Measurements from ENCODE around the gene HS6ST2.

Gene HS6ST2

DNA sequence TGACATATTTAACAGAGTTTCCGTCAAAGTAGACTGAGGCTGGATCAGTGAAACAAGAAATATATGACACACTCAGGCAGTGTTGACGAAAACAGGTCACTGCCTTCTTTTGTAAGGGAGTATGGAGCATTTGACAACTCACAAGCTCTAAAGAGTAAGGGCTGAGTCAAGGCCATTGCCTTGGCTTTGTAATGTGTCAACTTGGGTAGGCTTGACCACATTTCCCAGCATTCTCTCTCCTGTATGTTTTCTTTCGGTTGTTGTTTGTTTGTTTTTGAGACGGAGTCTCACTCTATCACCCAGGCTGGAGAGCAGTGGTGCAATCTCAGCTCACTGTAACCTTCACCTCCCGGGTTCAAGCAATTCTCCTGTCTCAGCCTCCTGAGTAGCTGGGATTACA is 344.6 kb downstream of the HS6ST2 start:
- no peak for DNase-seq (ENCODE audit: low read depth)

DNA sequence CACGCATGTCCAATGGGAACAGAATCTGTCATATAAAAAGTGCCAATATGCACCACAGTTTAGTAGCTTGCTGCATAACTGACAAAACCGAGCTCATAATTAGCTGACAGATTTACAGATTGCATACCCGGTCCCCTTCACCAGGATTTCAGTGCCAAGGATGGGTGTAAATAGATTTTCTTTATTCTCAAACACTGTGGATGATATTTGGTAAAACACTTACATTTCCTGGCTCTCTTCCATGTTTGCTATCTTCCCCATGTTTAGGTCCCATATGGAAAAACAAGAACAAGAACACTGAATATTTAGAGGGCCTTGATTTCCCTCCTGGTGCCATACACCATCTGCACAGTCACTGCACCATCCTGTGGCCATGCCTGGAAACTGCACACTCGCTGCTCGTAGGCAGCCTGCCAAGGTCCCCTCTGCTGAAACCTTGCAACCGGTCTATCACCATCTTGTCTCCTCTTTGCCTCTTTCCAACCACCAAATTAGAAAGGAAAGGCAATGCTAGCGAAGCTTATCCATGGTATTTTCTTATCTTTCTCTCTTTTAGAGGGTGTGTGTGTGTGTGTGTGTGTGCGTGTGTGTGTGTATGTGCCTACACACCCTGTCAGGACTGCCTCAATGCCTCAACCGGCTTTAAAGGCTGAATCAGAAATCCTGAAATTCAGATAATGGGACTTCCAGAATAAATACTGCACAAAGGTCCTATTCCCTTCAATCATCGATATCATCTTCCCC is 345.4 kb downstream of the HS6ST2 start:
- DNase-seq (ENCODE audit: low read depth) = no peak

DNA sequence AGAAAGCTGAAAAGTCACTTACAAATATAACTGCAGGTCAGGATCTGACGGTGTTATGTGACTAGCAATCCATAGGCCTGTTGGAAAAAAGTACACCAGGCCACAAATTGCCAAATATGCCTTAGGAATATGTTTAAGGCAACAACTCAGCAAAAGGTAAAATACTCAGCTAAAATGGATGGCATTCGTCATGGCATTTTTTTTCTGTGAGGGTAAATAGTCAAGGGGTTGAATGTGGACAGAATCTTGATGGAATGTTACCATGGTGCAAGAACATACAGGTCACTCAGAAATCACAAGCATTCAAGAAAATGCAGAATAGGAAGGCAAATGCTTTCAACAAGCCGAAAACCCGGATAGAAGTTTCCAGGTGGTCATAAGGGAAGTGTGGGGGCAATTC is 347.9 kb downstream of the HS6ST2 start:
- no peak for DNase-seq (ENCODE audit: low read depth)

DNA sequence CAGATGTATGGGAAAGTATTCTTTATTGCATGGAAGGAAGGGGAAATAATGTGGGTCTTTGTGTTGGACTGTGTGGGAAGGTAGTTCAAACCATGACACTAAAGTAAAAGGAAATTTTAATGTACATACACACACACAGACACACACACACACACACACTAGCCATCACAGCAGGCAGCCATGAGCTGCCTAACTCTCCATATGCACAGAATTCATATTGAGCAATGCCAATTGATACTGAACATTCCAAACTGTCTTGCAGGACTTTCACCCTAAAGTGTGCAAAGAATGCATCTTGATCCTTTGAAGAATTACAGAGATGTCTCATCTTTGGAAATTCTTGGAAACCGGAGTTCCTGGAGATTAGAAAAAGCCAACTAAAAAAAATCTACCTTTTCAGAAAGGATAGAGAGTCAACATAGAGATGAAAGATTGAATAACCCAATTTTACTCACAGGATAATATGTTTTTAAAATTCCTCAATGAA is 349.0 kb downstream of the HS6ST2 start:
- no peak for DNase-seq (ENCODE audit: low read depth)

DNA sequence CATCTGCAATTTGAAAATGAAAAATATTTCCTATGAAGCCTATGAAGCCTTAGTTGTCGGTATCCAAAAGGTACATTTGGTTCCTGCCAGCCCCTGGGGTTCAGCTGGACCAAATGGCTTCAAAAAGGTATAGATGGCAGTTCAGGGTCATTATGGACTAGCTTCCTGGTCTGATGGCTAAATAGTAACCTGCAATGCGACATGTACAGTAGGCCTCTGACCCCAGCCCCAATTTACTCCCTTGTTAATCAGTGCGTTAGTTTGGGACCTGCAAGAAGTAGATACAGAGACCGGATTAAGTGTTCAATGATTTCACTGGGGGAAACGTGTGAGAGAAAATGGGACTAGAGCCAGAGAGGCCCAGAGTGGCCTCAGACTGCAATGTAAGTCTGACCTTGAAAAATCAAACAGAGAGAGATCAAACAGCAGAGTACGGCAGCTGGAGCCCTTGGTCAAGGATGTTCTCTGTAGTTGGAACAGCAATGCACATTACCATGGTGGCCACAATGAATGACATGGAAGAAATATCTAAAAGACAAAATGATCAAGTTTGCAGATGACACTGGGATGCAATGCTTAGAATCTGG is 354.6 kb downstream of the HS6ST2 start:
- no peak for DNase-seq (ENCODE audit: low read depth)

DNA sequence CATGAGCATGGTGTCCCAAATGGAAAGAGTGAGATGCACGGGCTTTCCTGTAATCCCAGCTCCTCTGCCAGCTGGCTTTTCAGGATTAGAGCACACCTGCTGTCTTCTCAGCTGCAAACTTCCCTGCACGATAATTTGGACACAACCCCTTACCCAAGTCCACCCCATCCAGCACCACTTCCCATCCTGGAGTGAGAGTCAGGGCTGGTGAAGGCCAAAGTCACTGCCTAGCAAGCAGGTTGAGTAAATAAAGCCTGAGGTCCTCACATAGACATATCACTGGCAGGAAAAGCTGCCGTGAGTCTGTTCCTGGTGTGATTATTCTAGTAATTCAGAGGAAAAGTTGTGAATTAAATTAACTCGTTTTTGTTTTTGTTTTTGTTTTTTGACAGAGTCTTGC is 355.7 kb downstream of the HS6ST2 start:
- DNase-seq (ENCODE audit: low read depth) = no peak

DNA sequence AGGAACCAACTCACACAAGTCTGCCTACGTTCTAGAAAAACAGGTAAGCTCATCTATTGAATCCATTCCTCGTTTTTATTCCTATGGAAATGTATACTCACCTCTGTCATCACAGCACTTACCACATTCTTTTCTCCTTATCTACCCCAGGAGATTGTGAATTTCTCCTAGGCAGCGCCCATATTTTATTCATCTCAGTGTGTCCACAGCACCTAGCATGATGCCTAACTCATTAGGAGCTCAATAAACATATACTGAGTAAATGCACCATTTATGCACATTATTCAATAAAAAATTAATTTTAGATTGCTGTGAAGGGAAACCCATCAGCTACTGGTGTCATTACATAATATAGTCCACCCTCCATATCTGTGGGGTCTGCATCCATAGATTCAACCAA is 363.4 kb downstream of the HS6ST2 start:
- DNase-seq (ENCODE audit: low read depth) = no peak

DNA sequence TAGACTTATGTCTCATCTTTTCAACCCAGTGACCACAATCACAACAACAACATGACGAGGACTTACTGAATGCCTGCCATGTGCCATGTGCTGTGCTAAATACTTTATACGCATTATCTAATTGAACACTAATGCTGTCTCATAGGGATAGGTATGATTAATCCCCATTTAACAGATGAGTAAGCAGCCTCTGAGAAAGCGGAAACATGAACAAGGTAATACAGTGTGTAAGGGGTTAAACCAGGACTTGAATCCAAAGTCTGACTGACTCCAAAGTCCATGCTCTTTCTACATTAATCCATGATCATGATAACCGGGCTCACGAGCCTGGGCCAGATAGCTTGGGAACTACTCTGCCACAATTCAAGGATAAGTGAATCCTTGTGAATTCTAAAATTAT is 364.3 kb downstream of the HS6ST2 start:
- DNase-seq (ENCODE audit: low read depth) = no peak

DNA sequence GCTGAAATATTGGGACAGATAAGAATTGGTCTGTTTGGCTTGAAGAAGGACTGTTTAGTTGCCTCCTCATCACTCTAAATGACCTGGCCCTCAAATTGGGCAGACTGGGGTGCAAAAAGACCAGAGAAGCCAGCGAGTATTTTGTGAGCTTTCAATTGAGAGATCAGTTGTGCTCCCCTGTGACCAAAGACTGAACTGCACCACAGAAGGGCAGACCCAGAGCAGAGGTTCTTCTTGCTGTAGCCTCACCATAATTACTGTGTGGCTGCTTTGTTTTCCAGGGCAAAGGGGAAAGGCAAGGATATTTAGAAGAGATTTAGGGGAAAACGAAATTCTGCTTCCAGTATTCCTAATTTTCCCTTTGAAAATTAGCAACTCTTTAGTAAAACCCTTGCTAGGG is 365.5 kb downstream of the HS6ST2 start:
- no peak for DNase-seq (ENCODE audit: low read depth)

DNA sequence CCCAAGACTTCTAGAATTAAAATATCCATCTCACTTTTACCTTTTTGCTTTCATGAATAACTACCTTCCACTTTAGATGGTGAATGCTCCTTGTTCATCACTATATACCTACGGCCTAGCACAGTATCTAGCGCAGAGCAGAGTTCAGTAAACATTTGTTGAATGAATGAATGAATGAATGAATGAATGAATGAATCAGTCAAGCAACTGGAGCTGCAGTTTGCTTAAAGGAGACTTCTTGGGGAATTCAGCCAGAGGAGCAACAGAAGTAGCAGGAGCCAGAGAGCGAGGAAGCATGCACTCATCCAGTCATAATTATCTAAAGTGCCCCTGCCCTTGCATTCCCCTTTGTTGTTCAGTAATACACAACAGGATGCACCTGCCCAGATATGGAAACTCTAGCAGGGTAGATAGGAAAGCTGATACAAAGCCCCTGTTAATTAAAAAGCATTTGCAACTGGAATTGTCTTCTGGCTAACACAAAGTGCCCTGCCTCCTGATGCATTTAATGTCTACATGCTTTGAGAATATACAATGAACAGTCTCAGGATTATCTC is 366.6 kb downstream of the HS6ST2 start:
- DNase-seq (ENCODE audit: low read depth) = no peak

DNA sequence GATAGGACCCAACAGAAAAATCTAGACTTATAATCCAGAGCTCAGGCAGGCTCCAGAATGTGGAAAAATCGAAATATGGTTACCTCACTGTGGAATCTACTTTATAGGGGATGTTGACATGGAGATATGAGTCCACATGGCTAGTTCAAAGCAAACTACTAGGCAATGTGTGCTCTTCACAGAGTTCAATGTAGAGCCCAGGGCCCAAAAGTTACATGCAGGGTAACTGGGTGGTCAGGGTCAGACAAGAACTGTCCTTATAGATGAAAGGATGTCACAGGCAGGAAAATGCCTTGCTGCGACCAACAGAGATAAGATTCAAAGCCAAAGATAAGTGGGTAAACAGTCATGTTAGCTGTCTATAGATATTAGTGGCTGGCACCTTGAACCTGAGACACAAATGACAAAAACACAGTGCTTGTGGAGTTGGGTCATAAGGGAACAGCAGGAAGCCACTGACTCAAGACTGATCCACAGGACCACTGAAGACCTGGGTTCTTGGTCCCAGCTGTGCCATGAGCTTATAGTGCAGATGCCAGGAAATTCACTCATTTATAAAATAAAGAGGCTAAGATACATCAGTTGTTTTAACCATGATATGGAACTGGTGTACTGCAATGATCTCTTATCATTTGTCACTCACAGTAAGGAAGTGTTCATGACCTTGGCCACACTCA is 367.9 kb downstream of the HS6ST2 start:
- no peak for DNase-seq (ENCODE audit: low read depth)

DNA sequence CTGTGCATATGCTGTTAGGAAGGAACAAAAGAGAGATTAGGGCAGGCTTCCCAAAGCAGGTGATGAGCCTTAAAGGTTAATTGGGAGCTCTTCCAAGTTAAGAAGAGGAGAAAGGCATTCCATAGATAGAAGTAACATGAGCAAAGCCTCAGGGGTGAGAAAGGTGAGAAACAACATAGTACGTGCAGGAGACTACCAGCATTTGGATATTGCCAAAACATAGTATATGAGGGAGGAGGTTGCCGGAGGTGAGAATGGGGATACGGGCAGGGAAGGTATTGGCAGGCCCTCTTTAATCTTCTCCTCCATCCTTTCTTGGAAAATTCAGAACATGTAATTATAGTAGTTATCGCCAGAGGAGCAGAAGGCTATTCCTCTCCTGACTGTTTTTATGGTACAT is 373.5 kb downstream of the HS6ST2 start:
- no peak for DNase-seq (ENCODE audit: low read depth)

DNA sequence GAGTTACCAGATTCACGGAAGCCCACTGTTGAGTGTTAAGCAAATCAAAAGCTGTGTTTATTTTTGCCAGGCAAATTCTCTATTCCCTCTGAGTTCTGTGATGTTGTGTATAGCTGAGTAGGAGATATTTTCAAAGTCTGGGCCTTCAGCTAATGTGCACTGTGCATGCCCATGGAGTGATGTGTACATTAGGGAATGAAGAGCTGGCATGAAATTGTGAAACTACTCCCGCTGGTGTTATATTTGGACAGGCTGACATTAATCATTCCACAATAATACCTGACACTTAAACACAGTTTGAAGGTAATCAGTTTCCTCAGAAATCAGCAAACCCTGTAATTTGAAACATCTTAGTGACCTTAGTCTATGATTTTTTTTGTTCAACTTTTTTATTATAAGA is 381.5 kb downstream of the HS6ST2 start:
- DNase-seq (ENCODE audit: low read depth) = no peak
